HG02973 (cell line): Measurements from ENCODE around the gene FNDC3B.
"Not testable (repeated sequence)": the region's sequence is repeated elsewhere in the genome, so short reads cannot be mapped to it uniquely, and the experiment has no call there.

Experiments
- ATAC-seq: cut with Tn5 transposase; IDR thresholded peaks from one replicate; pipeline ENCODE4 v1.9.1; 2021; ENCODE audit warnings: moderate library complexity; ENCODE audit not compliant: unreplicated experiment

FNDC3B gene

GRCh38 chr3:172039436-172040077, at the start of gene FNDC3B:
Gene FNDC3B, plus strand, starts transcription at chr3:172039578. Its CDS starts 72,902 bp downstream, at chr3:172112480.
- ATAC-seq, result peak; percentile 65

- ATAC-seq, result not testable (repeated sequence)
Observed at GRCh38 chr3:171990239-171990638, 49.1 kb upstream of the FNDC3B start.

- ATAC-seq, result no peak
Observed at GRCh38 chr3:171991166-171991565, 48.2 kb upstream of the FNDC3B start.

- no peak for ATAC-seq
Observed at GRCh38 chr3:171994646-171995428, 44.5 kb upstream of the FNDC3B start.

- ATAC-seq, result no peak
Observed at GRCh38 chr3:171995486-171995885, 43.9 kb upstream of the FNDC3B start.

GRCh38 chr3:171996178-171996817, 43.1 kb upstream of the FNDC3B start:
- ATAC-seq, result no peak

GRCh38 chr3:171998731-171999130, 40.6 kb upstream of the FNDC3B start:
- ATAC-seq, result not testable (repeated sequence)

- ATAC-seq, result not testable (repeated sequence)
Observed at GRCh38 chr3:172001616-172002015, 37.8 kb upstream of the FNDC3B start.

- ATAC-seq, result no peak
Observed at GRCh38 chr3:172002512-172003078, 36.8 kb upstream of the FNDC3B start.

- no peak for ATAC-seq
Observed at GRCh38 chr3:172003146-172003545, 36.2 kb upstream of the FNDC3B start.

- ATAC-seq, result no peak
Observed at GRCh38 chr3:172007065-172007370, 32.4 kb upstream of the FNDC3B start.

GRCh38 chr3:172009803-172010202, 29.6 kb upstream of the FNDC3B start:
- ATAC-seq, result no peak

- no peak for ATAC-seq
Observed at GRCh38 chr3:172012775-172013174, 26.6 kb upstream of the FNDC3B start.

- no peak for ATAC-seq
Observed at GRCh38 chr3:172014145-172014544, 25.2 kb upstream of the FNDC3B start.

GRCh38 chr3:172018364-172018763, 21.0 kb upstream of the FNDC3B start:
- ATAC-seq, result no peak

- no peak for ATAC-seq
Observed at GRCh38 chr3:172020763-172021162, 18.6 kb upstream of the FNDC3B start.

GRCh38 chr3:172021164-172021563, 18.2 kb upstream of the FNDC3B start:
- no peak for ATAC-seq

- no peak for ATAC-seq
Observed at GRCh38 chr3:172021859-172022258, 17.5 kb upstream of the FNDC3B start.

GRCh38 chr3:172023915-172024314, 15.5 kb upstream of the FNDC3B start:
- no peak for ATAC-seq

GRCh38 chr3:172024679-172025078, 14.7 kb upstream of the FNDC3B start:
- ATAC-seq, result no peak

- ATAC-seq, result no peak
Observed at GRCh38 chr3:172029425-172030098, 9.8 kb upstream of the FNDC3B start.
